ENCODE results near the gene RINT1. TPM values are rescaled to one million over a fixed set of nuclear protein-coding genes. Genes with fewer than 3 reads are reported as not detected.
A peak's percentile ranks its signal among the peaks of the same experiment; 100 is the strongest.

The RINT1 gene
- total RNA-seq, 1 donor = 18.1 TPM

DNA sequence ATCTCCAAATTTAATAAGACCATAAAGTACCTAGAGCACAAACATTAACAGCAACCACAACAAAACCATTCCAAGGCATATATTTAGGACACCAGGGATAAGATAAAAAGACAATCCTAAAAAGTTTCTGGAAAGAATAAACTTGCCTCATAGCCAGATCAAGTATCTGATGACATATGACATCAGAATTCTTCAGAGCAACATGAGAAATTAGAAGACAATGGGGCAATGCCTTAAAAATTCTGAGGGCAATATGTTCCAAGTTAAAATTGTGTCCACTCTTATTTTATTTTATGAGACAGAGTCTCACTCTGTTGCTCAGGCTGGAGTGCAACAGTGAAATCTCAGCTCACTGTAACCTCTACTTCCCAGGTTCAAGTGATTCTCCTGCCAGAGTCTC lies 46.5 kb downstream of the RINT1 start:
- no peak for TF ChIP-seq CTCF (IDR thresholded peaks at IDR 0.05; ENCODE audit: insufficient read depth, low read length)
- peak; percentile 53 for DNase-seq (ENCODE audit: low read depth)
- no peak overlapping the region for H3K4me3 ChIP-seq (ENCODE audit: low read depth, low read length)

GRCh38 chr7:105580022-105580740 lies 48.2 kb downstream of the RINT1 start:
- DNase-seq (ENCODE audit: low read depth) = no peak
- TF ChIP-seq CTCF (IDR thresholded peaks at IDR 0.05; ENCODE audit: insufficient read depth, low read length) = no peak
- H3K4me3 ChIP-seq (ENCODE audit: low read depth, low read length) = no peak overlapping the region

DNA sequence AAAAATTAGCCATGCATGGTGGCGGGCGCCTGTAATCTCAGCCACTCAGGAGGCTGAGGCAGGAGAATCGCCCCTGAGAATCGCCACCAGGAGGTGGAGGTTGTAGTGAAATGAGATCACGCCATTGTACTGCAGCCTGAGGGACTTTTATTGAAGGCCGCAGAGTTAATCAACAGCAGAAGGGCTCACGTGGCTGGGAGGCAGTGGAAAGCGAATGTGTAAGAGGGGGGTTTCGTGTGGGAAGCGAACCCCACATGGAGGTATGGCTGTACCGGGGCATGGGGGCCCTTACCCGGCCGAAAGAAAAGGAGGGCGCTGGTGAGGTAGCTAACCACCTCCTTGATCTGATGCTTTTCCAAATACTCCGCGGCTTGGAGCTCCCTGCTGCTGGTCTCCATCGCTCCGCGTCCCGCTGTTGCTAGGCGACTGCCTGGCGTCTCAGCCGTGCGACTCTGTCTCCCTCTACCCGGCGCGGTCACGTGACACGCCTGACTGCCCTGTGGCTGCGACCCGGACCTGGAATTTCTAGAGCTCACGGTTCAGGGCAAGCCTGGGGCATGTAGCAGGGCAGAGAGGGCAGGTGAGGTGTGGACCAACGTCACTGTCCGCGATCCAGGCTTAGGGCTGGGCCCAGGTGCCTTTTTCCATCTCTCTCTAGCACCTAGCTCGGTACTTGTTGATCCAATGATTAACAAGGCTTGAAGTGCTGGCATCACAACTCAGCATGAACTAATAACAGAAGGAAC lies 49.2 kb downstream of the RINT1 start, which contains the start of gene EFCAB10:
Gene EFCAB10, minus strand, starts transcription at position 428 of the 746 bp plus-strand sequence. Its CDS starts 30 bp downstream, at position 398.
- peak; percentile 18 for TF ChIP-seq CTCF (IDR thresholded peaks at IDR 0.05; ENCODE audit: insufficient read depth, low read length)
- peak; percentile 30 for DNase-seq (ENCODE audit: low read depth)
- peak within 1 kb of the TSS; percentile 57 for H3K4me3 ChIP-seq (ENCODE audit: low read depth, low read length)

GRCh38 chr7:105583061-105583460 lies 51.1 kb downstream of the RINT1 start:
- TF ChIP-seq CTCF (IDR thresholded peaks at IDR 0.05; ENCODE audit: insufficient read depth, low read length) = no peak
- no peak for DNase-seq (ENCODE audit: low read depth)
- no peak overlapping the region for H3K4me3 ChIP-seq (ENCODE audit: low read depth, low read length)

DNA sequence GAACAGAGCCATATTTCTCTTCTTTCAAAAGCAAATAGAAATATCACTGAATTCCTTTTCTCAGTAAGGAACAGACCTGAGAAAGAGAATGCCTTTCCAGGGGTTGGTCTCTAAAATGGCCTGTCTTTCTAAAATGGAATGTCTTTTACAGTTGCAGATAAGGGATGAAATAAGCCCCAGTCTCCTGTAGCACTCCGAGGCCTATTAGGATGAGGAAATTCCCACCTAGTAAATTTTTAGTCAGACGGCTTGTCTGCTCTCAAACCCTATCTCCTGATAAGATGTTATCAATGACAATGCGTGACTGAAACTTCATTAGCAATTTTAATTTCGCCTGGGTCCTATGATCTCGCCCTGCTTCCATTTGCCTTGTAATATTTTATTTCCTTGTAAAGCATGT lies 52.2 kb downstream of the RINT1 start:
- no peak for TF ChIP-seq CTCF (IDR thresholded peaks at IDR 0.05; ENCODE audit: insufficient read depth, low read length)
- no peak for DNase-seq (ENCODE audit: low read depth)
- H3K4me3 ChIP-seq (ENCODE audit: low read depth, low read length) = no peak overlapping the region

- TF ChIP-seq CTCF (IDR thresholded peaks at IDR 0.05; ENCODE audit: insufficient read depth, low read length) = no peak
- H3K4me3 ChIP-seq (ENCODE audit: low read depth, low read length) = no peak overlapping the region
- DNase-seq (ENCODE audit: low read depth) = no peak
These were observed 54.0 kb downstream of the RINT1 start for GRCh38 chr7:105585850-105586500.
